Gastrocnemius medialis (tissue), 4 donors: ENCODE measurements around the gene ITIH5. TPM values are rescaled to one million over a fixed set of nuclear protein-coding genes. Genes with fewer than 3 reads are reported as not detected.

Source experiments
- ATAC-seq, 2 donors: fragments of 150-250 bp; one replicate each; pipeline ENCODE4 v1.9.1; 2016
- DNase-seq, 2 donors: peaks; one replicate each; pipeline ENCODE4 v3.0.0-alpha.2; 2019
- H3K27ac ChIP-seq, 4 donors: fragments of 200-600 bp; sonication (generic); 1 replicate in 1 of 4; 2 replicates in 3 of 4; pipeline ENCODE4 v1.5.1; 2016 to 2018; ENCODE audit warnings: mild to moderate bottlenecking in 2 of 4, moderate library complexity in 1 of 4
- H3K27me3 ChIP-seq, 3 donors: fragments of 200-600 bp; sonication (generic) in 2 of 3; 1 replicate in 1 of 3; 2 replicates in 2 of 3; pipeline versions ENCODE4 v1.5.1 to v1.6.0; 2016 to 2019; ENCODE audit warnings: mild to moderate bottlenecking in 1 of 3, moderate library complexity in 1 of 3
- H3K36me3 ChIP-seq, 2 donors: fragments of 200-600 bp; sonication (generic) in 1 of 2; one replicate each; pipeline ENCODE4 v1.5.1; 2017 to 2018
- H3K4me1 ChIP-seq, 2 donors: fragments of 200-600 bp; sonication (generic) in 1 of 2; one replicate each; pipeline ENCODE4 v1.5.1; 2016 to 2017; ENCODE audit warnings: mild to moderate bottlenecking in 2 of 2
- H3K4me3 ChIP-seq, 4 donors: fragments of 200-600 bp; sonication (generic) in 3 of 4; 1 replicate in 1 of 4; 2 replicates in 3 of 4; pipeline ENCODE4 v1.5.1; 2016 to 2019; ENCODE audit warnings: mild to moderate bottlenecking in 2 of 4
- H3K9me3 ChIP-seq, 3 donors: fragments of 200-600 bp; sonication (generic) in 2 of 3; 1 replicate in 1 of 3; 2 replicates in 2 of 3; pipeline ENCODE4 v1.5.1; 2016 to 2019
- CTCF ChIP-seq, 5 experiments: fragments of 450-650 bp in 3 of 5; fragments of 200-600 bp in 2 of 5; sonication (generic) in 2 of 5; IDR thresholded peaks in 4 of 5; conservative IDR thresholded peaks in 1 of 5; 1 replicate in 4 of 5; 2 replicates in 1 of 5; pipeline ENCODE4 v1.5.1; 2016 to 2019; ENCODE audit warnings: antibody characterized with exemption in 5 of 5, mild to moderate bottlenecking in 3 of 5, moderate library complexity in 3 of 5
- POLR2A ChIP-seq, 2 donors: fragments of 450-650 bp; IDR thresholded peaks; one replicate each; pipeline ENCODE4 v1.6.1; 2017; ENCODE audit warnings: antibody characterized with exemption in 2 of 2, mild to moderate bottlenecking in 2 of 2, moderate library complexity in 2 of 2
- in situ Hi-C, 4 donors: fragments of 200-750 bp; cut with MboI; loops; one replicate each; pipeline versions ENCODE4 v1.15.0 to v1.8.0; 2017; ENCODE audit warnings: low sequenced_read_pairs in 4 of 4
- intact Hi-C: fragments of 100-400 bp; cut with DNase I; formaldehyde crosslinking; loops from one replicate; pipeline ENCODE4 v1.15.1; 2023; ENCODE audit warnings: low total_unique reads
- total RNA-seq, 4 donors: library from RNA; depleted of rRNA; stranded (reverse); fragments of >200 nt; gene quantifications; one replicate each; pipeline versions ENCODE4 v1.1.0 to v1.2.3, GENCODE V29; 2016

The ITIH5 gene
- total RNA-seq, 4 donors from 2014 or later: 3.9 to 14.0 (median 6.9) TPM

GRCh38 chr10:7704071-7705016 is 37.6 kb upstream of the ITIH5 start:
- in situ Hi-C loops (no loop called here), intact Hi-C loops (no loop called here)
- Histone ChIP-seq H3K36me3 (no peaks in the 10 kb centered on the region), H3K4me1 (no peaks in the 10 kb centered on the region), H3K9me3 (no peaks in the 10 kb centered on the region), H3K27ac (no peak overlapping the region), H3K27me3 (peaks cover 0 to 3% (median 2%) of the 10 kb centered on the region in 3 donors), H3K4me3 (no peak overlapping the region)
- DNase-seq (no peak), ATAC-seq (no peak)
- TF ChIP-seq POLR2A (IDR thresholded peaks at IDR 0.05) (no peak), CTCF (IDR thresholded peaks at IDR 0.05 in 4 of 5, conservative IDR thresholded peaks at IDR 0.05 in 1 of 5) (no peak)

- intact Hi-C loops: no loop called here
- H3K27me3 ChIP-seq: peaks cover 0 to 3% (median 2%) of the 10 kb centered on the region in 3 donors
- no peak for ATAC-seq
Observed at GRCh38 chr10:7703140-7703539, 36.4 kb upstream of the ITIH5 start, which contains the start of gene ITIH2. ITIH2 (plus strand) TSS chr10:7703316; CDS start chr10:7703435, 119 bp downstream.

GRCh38 chr10:7702288-7702812 is 35.6 kb upstream of the ITIH5 start:
- DNase-seq (no peak), ATAC-seq (no peak)
- TF ChIP-seq POLR2A (IDR thresholded peaks at IDR 0.05) (no peak), CTCF (IDR thresholded peaks at IDR 0.05 in 4 of 5, conservative IDR thresholded peaks at IDR 0.05 in 1 of 5) (no peak)
- Histone ChIP-seq H3K36me3 (no peaks in the 10 kb centered on the region), H3K27ac (no peak overlapping the region), H3K4me1 (no peaks in the 10 kb centered on the region), H3K4me3 (no peak overlapping the region), H3K27me3 (peaks cover 0 to 3% (median 2%) of the 10 kb centered on the region in 3 donors), H3K9me3 (no peaks in the 10 kb centered on the region)
- intact Hi-C loops: no loop called here
- in situ Hi-C loops: no loop called here

More at GRCh38 chr10:7703140-7703539, 36.4 kb upstream of the ITIH5 start, which contains the start of gene ITIH2:
- Histone ChIP-seq H3K9me3 (no peaks in the 10 kb centered on the region), H3K4me1 (no peaks in the 10 kb centered on the region), H3K4me3 (no peak within 1 kb of the TSS), H3K27ac (no peak within 1 kb of the TSS), H3K36me3 (no peaks in the 10 kb centered on the region)
- in situ Hi-C loops: no loop called here
- no peak for TF ChIP-seq CTCF (IDR thresholded peaks at IDR 0.05 in 4 of 5, conservative IDR thresholded peaks at IDR 0.05 in 1 of 5)
- no peak for TF ChIP-seq POLR2A (IDR thresholded peaks at IDR 0.05)
- no peak for DNase-seq

- intact Hi-C loops (no loop called here), in situ Hi-C loops (no loop called here)
- no peaks in the 10 kb centered on the region for H3K36me3 ChIP-seq
Observed at GRCh38 chr10:7701158-7701742, 34.5 kb upstream of the ITIH5 start.

More at GRCh38 chr10:7701158-7701742, 34.5 kb upstream of the ITIH5 start:
- ATAC-seq (no peak), DNase-seq (no peak)
- no peak overlapping the region for H3K4me3 ChIP-seq
- H3K9me3 ChIP-seq: no peaks in the 10 kb centered on the region
- no peak for TF ChIP-seq POLR2A (IDR thresholded peaks at IDR 0.05)
- TF ChIP-seq CTCF (IDR thresholded peaks at IDR 0.05 in 4 of 5, conservative IDR thresholded peaks at IDR 0.05 in 1 of 5): no peak
- peaks cover 0 to 7% of the 10 kb centered on the region in 2 donors for H3K4me1 ChIP-seq
- H3K27ac ChIP-seq: no peak overlapping the region
- H3K27me3 ChIP-seq: peaks cover 0 to 3% (median 2%) of the 10 kb centered on the region in 3 donors
